HAP-1 (cell line): Measurements from ENCODE around the gene ATAD2B.

Source experiments
- DNase-seq, 2 experiments: peaks; one replicate each; pipeline ENCODE4 v3.0.0-alpha.2; 2016 to 2020; ENCODE audit warnings: low spot score in 2 of 2
- H3K27me3 ChIP-seq: fragments of 250-450 bp; sonication (Bioruptor Pico); 2 replicates; pipeline ENCODE4 v1.5.1; 2020; ENCODE audit warnings: low read depth, mild to moderate bottlenecking, moderate library complexity
- H3K36me3 ChIP-seq: fragments of 250-450 bp; sonication (Bioruptor Pico); replicated peaks from 2 replicates; pipeline ENCODE4 v1.5.1; 2020; ENCODE audit warnings: mild to moderate bottlenecking
- H3K4me1 ChIP-seq: fragments of 250-450 bp; sonication (Bioruptor Pico); 2 replicates; pipeline ENCODE4 v1.5.1; 2020; ENCODE audit warnings: mild to moderate bottlenecking
- H3K4me3 ChIP-seq: fragments of 250-450 bp; sonication (Bioruptor Pico); 2 replicates; pipeline ENCODE4 v1.5.1; 2020; ENCODE audit warnings: mild to moderate bottlenecking, moderate library complexity
- H3K9me3 ChIP-seq: fragments of 250-450 bp; sonication (Bioruptor Pico); 2 replicates; pipeline ENCODE4 v1.5.1; 2020; ENCODE audit warnings: mild to moderate bottlenecking, moderate library complexity
- in situ Hi-C: fragments of 300-500 bp; cut with MboI; formaldehyde crosslinking; loops from 3 replicates; pipeline ENCODE4 v1.14.3; 2020; ENCODE audit warnings: low sequenced_read_pairs, inconsistent platforms, mixed read lengths

ATAD2B gene

GRCh38 chr2:23926290-23926749 lies 603 bp downstream of the ATAD2B start:
- H3K36me3 ChIP-seq: no peaks in the 10 kb centered on the region; the same call in 1 of the 2 replicates
- in situ Hi-C loops: loop anchor here (10.0 kb wide), 1 partner anchor 158 kb away; the partner anchor contains the start of gene TP53I3
- no peaks in the 10 kb centered on the region for H3K9me3 ChIP-seq
- peak in 1 of 2 experiments; percentile 53 for DNase-seq
- H3K4me3 ChIP-seq: peak overlapping the region; percentile 90
- peaks cover 16% of the 10 kb centered on the region for H3K4me1 ChIP-seq
- H3K27me3 ChIP-seq: no peaks in the 10 kb centered on the region

GRCh38 chr2:23925702-23926289 lies 1.1 kb downstream of the ATAD2B start:
- Histone ChIP-seq H3K27me3 (no peaks in the 10 kb centered on the region), H3K4me1 (peaks cover 17% of the 10 kb centered on the region), H3K9me3 (no peaks in the 10 kb centered on the region), H3K36me3 (no peaks in the 10 kb centered on the region; the same call in 1 of the 2 replicates), H3K4me3 (peak overlapping the region; percentile 90)
- in situ Hi-C loops: loop anchor here (10.0 kb wide), 1 partner anchor 159 kb away; the partner anchor contains the start of gene TP53I3
- peak; percentile 43 to 47 for DNase-seq

GRCh38 chr2:23924589-23925359 lies 2.1 kb downstream of the ATAD2B start:
- H3K4me3 ChIP-seq: peak overlapping the region; percentile 90
- DNase-seq: no peak
- H3K4me1 ChIP-seq: peaks cover 20% of the 10 kb centered on the region
- no peaks in the 10 kb centered on the region for H3K9me3 ChIP-seq
- in situ Hi-C loops: loop anchor here (10.0 kb wide), 1 partner anchor 160 kb away; the partner anchor contains the start of gene TP53I3
- H3K36me3 ChIP-seq: no peaks in the 10 kb centered on the region
- H3K27me3 ChIP-seq: no peaks in the 10 kb centered on the region

GRCh38 chr2:23918837-23919489 lies 8.0 kb downstream of the ATAD2B start:
- Histone ChIP-seq H3K27me3 (no peaks in the 10 kb centered on the region), H3K9me3 (no peaks in the 10 kb centered on the region), H3K36me3 (no peaks in the 10 kb centered on the region), H3K4me3 (no peak overlapping the region), H3K4me1 (peaks cover 33% of the 10 kb centered on the region)
- no peak for DNase-seq
- in situ Hi-C loops: no loop called here

- peaks cover 34% of the 10 kb centered on the region for H3K4me1 ChIP-seq
- no peaks in the 10 kb centered on the region for H3K9me3 ChIP-seq
- H3K36me3 ChIP-seq: no peaks in the 10 kb centered on the region
- H3K4me3 ChIP-seq: no peak overlapping the region
- no peaks in the 10 kb centered on the region for H3K27me3 ChIP-seq
- DNase-seq: peak in 1 of 2 experiments; percentile 64
- in situ Hi-C loops: no loop called here
These were observed 10.1 kb downstream of the ATAD2B start for GRCh38 chr2:23916727-23917405.

GRCh38 chr2:23915327-23915726 lies 11.6 kb downstream of the ATAD2B start:
- no peak overlapping the region for H3K4me3 ChIP-seq
- H3K36me3 ChIP-seq: no peaks in the 10 kb centered on the region
- DNase-seq: no peak
- H3K9me3 ChIP-seq: no peaks in the 10 kb centered on the region
- in situ Hi-C loops: no loop called here
- peaks cover 25% of the 10 kb centered on the region for H3K4me1 ChIP-seq
- H3K27me3 ChIP-seq: no peaks in the 10 kb centered on the region

GRCh38 chr2:23912054-23912453 lies 14.9 kb downstream of the ATAD2B start:
- no peaks in the 10 kb centered on the region for H3K27me3 ChIP-seq
- in situ Hi-C loops: no loop called here
- no peaks in the 10 kb centered on the region for H3K36me3 ChIP-seq
- no peak for DNase-seq
- H3K4me1 ChIP-seq: peaks cover 21% of the 10 kb centered on the region
- H3K4me3 ChIP-seq: no peak overlapping the region
- H3K9me3 ChIP-seq: no peaks in the 10 kb centered on the region

- H3K9me3 ChIP-seq: no peaks in the 10 kb centered on the region
- in situ Hi-C loops: no loop called here
- peaks cover 29% of the 10 kb centered on the region for H3K4me1 ChIP-seq
- H3K4me3 ChIP-seq: no peak overlapping the region
- no peaks in the 10 kb centered on the region for H3K27me3 ChIP-seq
- no peaks in the 10 kb centered on the region for H3K36me3 ChIP-seq
- DNase-seq: no peak
These were observed 21.8 kb downstream of the ATAD2B start for GRCh38 chr2:23905155-23905554.

- no peak overlapping the region for H3K4me3 ChIP-seq
- peaks cover 29% of the 10 kb centered on the region for H3K4me1 ChIP-seq
- no peaks in the 10 kb centered on the region for H3K36me3 ChIP-seq
- H3K27me3 ChIP-seq: no peaks in the 10 kb centered on the region
- no peaks in the 10 kb centered on the region for H3K9me3 ChIP-seq
- no peak for DNase-seq
- in situ Hi-C loops: no loop called here
These were observed 22.2 kb downstream of the ATAD2B start for GRCh38 chr2:23904692-23905091.

GRCh38 chr2:23904215-23904614 lies 22.7 kb downstream of the ATAD2B start:
- no peak overlapping the region for H3K4me3 ChIP-seq
- H3K36me3 ChIP-seq: no peaks in the 10 kb centered on the region
- DNase-seq: no peak
- in situ Hi-C loops: no loop called here
- no peaks in the 10 kb centered on the region for H3K9me3 ChIP-seq
- no peaks in the 10 kb centered on the region for H3K27me3 ChIP-seq
- peaks cover 29% of the 10 kb centered on the region for H3K4me1 ChIP-seq

GRCh38 chr2:23903034-23903433 lies 23.9 kb downstream of the ATAD2B start:
- Histone ChIP-seq H3K9me3 (no peaks in the 10 kb centered on the region), H3K4me3 (no peak overlapping the region), H3K36me3 (no peaks in the 10 kb centered on the region), H3K4me1 (peaks cover 29% of the 10 kb centered on the region), H3K27me3 (no peaks in the 10 kb centered on the region)
- in situ Hi-C loops: no loop called here
- no peak for DNase-seq

- in situ Hi-C loops: no loop called here
- Histone ChIP-seq H3K27me3 (no peaks in the 10 kb centered on the region), H3K4me3 (no peak overlapping the region), H3K36me3 (no peaks in the 10 kb centered on the region), H3K4me1 (peaks cover 29% of the 10 kb centered on the region), H3K9me3 (no peaks in the 10 kb centered on the region)
- DNase-seq: no peak
These were observed 24.7 kb downstream of the ATAD2B start for GRCh38 chr2:23901966-23902846.
